SK-N-SH treated with all-trans-retinoic acid at 6 μM for 48 hours (cell line): ENCODE measurements around the gene SKIC2.
"Not testable (repeated sequence)": the region's sequence is repeated elsewhere in the genome, so short reads cannot be mapped to it uniquely, and the experiment has no call there.

Source experiments
- CSDC2 ChIP-seq: fragments of 250-450 bp; sonication (Bioruptor Pico); IDR thresholded peaks from 2 replicates; pipeline ENCODE4 v1.5.0; 2020; ENCODE audit warnings: mild to moderate bottlenecking, moderate library complexity
- CSRNP3 ChIP-seq: fragments of 250-450 bp; sonication (Bioruptor Pico); IDR thresholded peaks from 2 replicates; pipeline ENCODE4 v1.5.1; 2021; ENCODE audit warnings: mild to moderate bottlenecking, moderate library complexity
- PPARA ChIP-seq: fragments of 250-450 bp; sonication (Bioruptor Pico); IDR thresholded peaks from 2 replicates; pipeline ENCODE4 v1.5.0; 2020; ENCODE audit warnings: mild to moderate bottlenecking, borderline replicate concordance
- ZC3H10 ChIP-seq: fragments of 250-450 bp; sonication (Bioruptor Pico); IDR thresholded peaks from 2 replicates; pipeline ENCODE4 v1.5.1; 2021; ENCODE audit warnings: mild to moderate bottlenecking, moderate library complexity
- TF ChIP-seq, protein P1 (sequence below): fragments of 250-450 bp; sonication (Bioruptor Pico); IDR thresholded peaks from 2 replicates; pipeline ENCODE4 v1.8.0; 2020; ENCODE audit warnings: mild to moderate bottlenecking, moderate library complexity, borderline replicate concordance

GRCh38 chr6:32004393-32004792, 45.4 kb downstream of the SKIC2 start:
- not testable (repeated sequence) for TF ChIP-seq CSDC2; ZC3H10 (CRISPR knock-in tag); PPARA (CRISPR knock-in tag); CSRNP3 (CRISPR knock-in tag)
- TF ChIP-seq, protein P1, sequence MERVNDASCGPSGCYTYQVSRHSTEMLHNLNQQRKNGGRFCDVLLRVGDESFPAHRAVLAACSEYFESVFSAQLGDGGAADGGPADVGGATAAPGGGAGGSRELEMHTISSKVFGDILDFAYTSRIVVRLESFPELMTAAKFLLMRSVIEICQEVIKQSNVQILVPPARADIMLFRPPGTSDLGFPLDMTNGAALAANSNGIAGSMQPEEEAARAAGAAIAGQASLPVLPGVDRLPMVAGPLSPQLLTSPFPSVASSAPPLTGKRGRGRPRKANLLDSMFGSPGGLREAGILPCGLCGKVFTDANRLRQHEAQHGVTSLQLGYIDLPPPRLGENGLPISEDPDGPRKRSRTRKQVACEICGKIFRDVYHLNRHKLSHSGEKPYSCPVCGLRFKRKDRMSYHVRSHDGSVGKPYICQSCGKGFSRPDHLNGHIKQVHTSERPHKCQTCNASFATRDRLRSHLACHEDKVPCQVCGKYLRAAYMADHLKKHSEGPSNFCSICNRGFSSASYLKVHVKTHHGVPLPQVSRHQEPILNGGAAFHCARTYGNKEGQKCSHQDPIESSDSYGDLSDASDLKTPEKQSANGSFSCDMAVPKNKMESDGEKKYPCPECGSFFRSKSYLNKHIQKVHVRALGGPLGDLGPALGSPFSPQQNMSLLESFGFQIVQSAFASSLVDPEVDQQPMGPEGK (CRISPR knock-in tag): not testable (repeated sequence)
